GM23248 (cell line): Measurements from ENCODE around the gene PARS2.

Source experiments
- EZH2 ChIP-seq: fragments of 200-600 bp; sonication (generic); IDR thresholded peaks from 2 replicates; pipeline ENCODE4 v1.6.1; 2018; ENCODE audit warnings: antibody characterized with exemption, mild to moderate bottlenecking; ENCODE audit not compliant: insufficient read depth, poor library complexity, severe bottlenecking
- EZH2phosphoT487 ChIP-seq: fragments of 200-600 bp; sonication (generic); IDR thresholded peaks from 2 replicates; pipeline ENCODE4 v1.6.1; 2018; ENCODE audit warnings: antibody characterized with exemption, moderate library complexity, mild to moderate bottlenecking, low read depth; ENCODE audit not compliant: insufficient read depth

DNA sequence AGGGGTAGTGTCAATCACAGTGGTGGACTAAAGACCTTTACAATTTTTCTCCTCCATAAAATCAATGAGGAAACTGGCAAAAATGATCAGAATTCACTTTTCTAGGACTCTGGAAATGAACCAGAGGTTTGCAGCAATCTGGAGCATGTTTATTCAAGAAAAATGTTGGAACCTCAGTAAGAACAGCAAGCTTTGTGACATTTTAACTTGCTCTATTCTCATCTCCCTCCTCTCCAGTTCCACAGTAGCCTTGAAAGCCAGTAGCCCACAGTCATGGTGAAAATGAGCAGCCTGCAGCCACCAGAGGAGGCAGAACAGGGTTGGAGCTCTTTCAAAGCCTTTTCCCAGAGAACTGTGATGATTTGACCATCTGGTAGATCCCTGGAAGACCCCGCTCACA is 39.6 kb downstream of the PARS2 start:
- TF ChIP-seq EZH2 (no peak), EZH2phosphoT487 (no peak)
